SK-N-SH (cell line): Measurements from ENCODE around the gene TDP1. TPM values are rescaled to one million over a fixed set of nuclear protein-coding genes. Genes with fewer than 3 reads are reported as not detected.

ENCODE experiments used
- CTCF ChIA-PET: fragments of 300-600, 350-600 bp; formaldehyde crosslinking; extraction: SDS; loops from one replicate; lab custom pipeline; 2021; lab: Yijun Ruan, JAX
- POLR2A ChIA-PET: fragments of 350-600 bp; sonication (Branson Sonifier 250); formaldehyde crosslinking; extraction: SDS; loops from one replicate; lab custom pipeline; 2020; ENCODE audit warnings: antibody characterized with exemption, inconsistent platforms; lab: Yijun Ruan, JAX
- DNase-seq: peaks from one replicate; pipeline ENCODE4 v3.0.0; 2012
- H2AFZ ChIP-seq: fragments of 200-600 bp; sonication (generic); 2 replicates; pipeline ENCODE4 v1.8.1; 2016; ENCODE audit warnings: antibody characterized with exemption, mild to moderate bottlenecking, low read depth
- H3F3A ChIP-seq: fragments of 200-600 bp; sonication (generic); replicated peaks from 2 replicates; pipeline ENCODE3; 2016; ENCODE audit warnings: antibody characterized with exemption, mild to moderate bottlenecking; ENCODE audit not compliant: insufficient read depth
- H3K27ac ChIP-seq, 2 experiments: fragments of 200-500 bp in 1 of 2; fragments of 200-600 bp in 1 of 2; sonication (Bioruptor generic) in 1 of 2; sonication (generic), shearing (Covaris generic) in 1 of 2; 2 replicates each; pipeline versions ENCODE4 v1.5.1 to v1.6.1; 2014 to 2016; ENCODE audit warnings: low read depth in 2 of 2, inconsistent platforms in 1 of 2, low read length in 1 of 2, mild to moderate bottlenecking in 1 of 2, mixed read lengths in 1 of 2
- H3K27me3 ChIP-seq: fragments of 200-600 bp; sonication (generic), shearing (Covaris generic); 2 replicates; pipeline ENCODE4 v1.6.1; 2016; ENCODE audit warnings: mixed run types; ENCODE audit not compliant: insufficient read depth
- H3K36me3 ChIP-seq, 2 experiments: fragments of 200-500 bp in 1 of 2; fragments of 200-600 bp in 1 of 2; sonication (Bioruptor generic) in 1 of 2; sonication (generic) in 1 of 2; replicated peaks in 1 of 2; 2 replicates each; pipeline versions ENCODE3 to v1.5.1; 2014 to 2016; ENCODE audit warnings: low read length in 1 of 2, mild to moderate bottlenecking in 1 of 2; ENCODE audit not compliant: insufficient read depth in 2 of 2, control insufficient read depth in 1 of 2
- H3K4me1 ChIP-seq, 2 experiments: fragments of 200-500 bp in 1 of 2; fragments of 200-600 bp in 1 of 2; sonication (Bioruptor generic) in 1 of 2; sonication (generic), shearing (Covaris generic) in 1 of 2; 2 replicates each; pipeline versions ENCODE4 v1.5.1 to v1.6.1; 2014 to 2016; ENCODE audit warnings: low read depth in 1 of 2, low read length in 1 of 2, mixed run types in 1 of 2; ENCODE audit not compliant: insufficient read depth in 2 of 2, control insufficient read depth in 1 of 2
- H3K4me2 ChIP-seq: fragments of 200-600 bp; sonication (generic), shearing (Covaris generic); 2 replicates; pipeline ENCODE4 v1.6.1; 2017; ENCODE audit warnings: mixed run types
- H3K4me3 ChIP-seq, 2 experiments: fragments of 200-500 bp in 1 of 2; fragments of 200-600 bp in 1 of 2; sonication (Bioruptor generic) in 1 of 2; sonication (generic), shearing (Covaris generic) in 1 of 2; 2 replicates each; pipeline versions ENCODE4 v1.5.1 to v1.8.1; 2014 to 2016; ENCODE audit warnings: low read depth in 2 of 2, inconsistent platforms in 1 of 2, low read length in 1 of 2, mild to moderate bottlenecking in 1 of 2, mixed read lengths in 1 of 2, moderate library complexity in 1 of 2
- H3K79me2 ChIP-seq: fragments of 200-600 bp; sonication (generic); 2 replicates; pipeline ENCODE4 v1.8.1; 2017; ENCODE audit warnings: mild to moderate bottlenecking; ENCODE audit not compliant: insufficient read depth
- H3K9ac ChIP-seq: fragments of 200-600 bp; sonication (generic); 2 replicates; pipeline ENCODE4 v1.6.1; 2017; ENCODE audit warnings: mixed run types
- H3K9me2 ChIP-seq: fragments of 200-600 bp; sonication (generic); 2 replicates; pipeline ENCODE4 v1.6.1; 2017; ENCODE audit warnings: mixed run types
- H3K9me3 ChIP-seq: fragments of 200-600 bp; sonication (generic); 2 replicates; pipeline ENCODE4 v1.6.1; 2017; ENCODE audit warnings: mixed run types, mild to moderate bottlenecking, moderate library complexity
- H4K20me1 ChIP-seq: fragments of 200-600 bp; sonication (generic); 2 replicates; pipeline ENCODE4 v1.6.1; 2017; ENCODE audit warnings: mild to moderate bottlenecking, mixed run types; ENCODE audit not compliant: insufficient read depth
- CHD2 ChIP-seq: fragments of 150-350 bp; IDR thresholded peaks from 2 replicates; pipeline ENCODE4 v1.6.1; 2018; ENCODE audit warnings: low read length; ENCODE audit not compliant: partially characterized antibody
- ELF1 ChIP-seq: IDR thresholded peaks from 2 replicates; pipeline ENCODE4 v1.4.0; 2012
- EP300 ChIP-seq, 2 experiments: IDR thresholded peaks; 2 replicates each; pipeline versions ENCODE4 v1.4.0 to v1.6.1; 2012; ENCODE audit warnings: borderline replicate concordance in 1 of 2, low read depth in 1 of 2, low read length in 1 of 2
- EZH2phosphoT487 ChIP-seq: fragments of 200-600 bp; sonication (generic); IDR thresholded peaks from 2 replicates; pipeline ENCODE4 v1.6.1; 2017; ENCODE audit warnings: low read depth, mixed run types, mild to moderate bottlenecking, antibody characterized with exemption, moderate library complexity, borderline replicate concordance
- FOSL2 ChIP-seq: IDR thresholded peaks from 2 replicates; pipeline ENCODE4 v1.4.0; 2012; ENCODE audit warnings: low read depth, mild to moderate bottlenecking, moderate library complexity, borderline replicate concordance
- GABPA ChIP-seq: IDR thresholded peaks from 2 replicates; pipeline ENCODE4 v1.4.0; 2012; ENCODE audit warnings: low read depth, mild to moderate bottlenecking
- GATA2 ChIP-seq: sonication (generic); formaldehyde crosslinking; IDR thresholded peaks from 2 replicates; pipeline ENCODE4 v1.5.0; 2020; ENCODE audit warnings: mild to moderate bottlenecking, missing genetic modification reagents
- IRF3 ChIP-seq: fragments of 150-350 bp; IDR thresholded peaks from 2 replicates; pipeline ENCODE4 v1.6.1; 2016; ENCODE audit warnings: mild to moderate bottlenecking, low read depth, low read length
- JUND ChIP-seq: IDR thresholded peaks from 2 replicates; pipeline ENCODE4 v1.4.0; 2012
- MXI1 ChIP-seq: IDR thresholded peaks from 2 replicates; pipeline ENCODE4 v1.6.1; 2012; ENCODE audit warnings: mild to moderate bottlenecking, low read depth, low read length, improper control_type of control experiment
- NRF1 ChIP-seq: IDR thresholded peaks from 2 replicates; pipeline ENCODE4 v1.6.1; 2012; ENCODE audit warnings: low read depth, mild to moderate bottlenecking, low read length
- RAD21 ChIP-seq: IDR thresholded peaks from 2 replicates; pipeline ENCODE4 v1.6.1; 2012; ENCODE audit warnings: mild to moderate bottlenecking, low read length
- RCOR1 ChIP-seq: fragments of 150-350 bp; IDR thresholded peaks from 2 replicates; pipeline ENCODE4 v1.6.1; 2017; ENCODE audit warnings: antibody characterized with exemption, low read length
- REST ChIP-seq: IDR thresholded peaks from 2 replicates; pipeline ENCODE4 v1.6.1; 2012; ENCODE audit warnings: mild to moderate bottlenecking, low read depth, low read length, moderate library complexity
- SMC3 ChIP-seq: IDR thresholded peaks from 2 replicates; pipeline ENCODE4 v1.6.1; 2012; ENCODE audit warnings: low read depth, low read length, improper control_type of control experiment
- TCF12 ChIP-seq: IDR thresholded peaks from 2 replicates; pipeline ENCODE4 v1.4.0; 2012
- USF2 ChIP-seq: fragments of 150-350 bp; IDR thresholded peaks from 2 replicates; pipeline ENCODE4 v1.6.1; 2017; ENCODE audit warnings: antibody characterized with exemption, low read length, low read depth, borderline replicate concordance
- WGBS: methylation state at CpG from one replicate; pipeline ENCODE4 v1.1.6; 2017; ENCODE audit warnings: low lambda C conversion rate; 5-methylcytosine and 5-hydroxymethylcytosine counted together
- polyA plus RNA-seq, 3 experiments: library from polyadenylated mRNA; depleted of rRNA; stranded (reverse); fragments of >200 nt; gene quantifications; 2 replicates each; pipeline ENCODE4 v1.2.3, GENCODE V29; 2012

The TDP1 gene
- polyA plus RNA-seq, 1 of the 3 experiments (the other 2 are of a cell fraction) = 14.5 TPM

- Histone ChIP-seq H3K9ac (no peak overlapping the region), H4K20me1 (no peaks in the 10 kb centered on the region), H2AFZ (no peak overlapping the region), H3K27me3 (no peaks in the 10 kb centered on the region), H3K9me3 (no peaks in the 10 kb centered on the region), H3K9me2 (no peaks in the 10 kb centered on the region), H3K4me2 (no peak overlapping the region), H3K4me1 (peaks cover 0 to 18% of the 10 kb centered on the region in 2 experiments; a peak in 2 of 4 replicates), H3F3A (no peaks in the 10 kb centered on the region), H3K27ac (peak overlapping the region in 1 of 2 experiments; percentile 75; a peak in 1 of 4 replicates), H3K79me2 (no peaks in the 10 kb centered on the region), H3K4me3 (no peak overlapping the region), H3K36me3 (peaks cover 60 to 79% of the 10 kb centered on the region in 2 experiments)
- 70% methylated on average over 5 of the region's 5 CpGs for WGBS
- TF ChIP-seq USF2 = no peak
- peak; percentile 9; the same call in 1 of the 2 replicates for TF ChIP-seq RAD21
- TF ChIP-seq EZH2phosphoT487 = no peak
- TF ChIP-seq NRF1 = no peak
- TF ChIP-seq REST = no peak
- TF ChIP-seq GATA2 (CRISPR knock-in tag) = peak; percentile 38; the same call in 1 of the 2 replicates
- TF ChIP-seq EP300 (IDR thresholded peaks at IDR 0.05; ENCODE audit: borderline replicate concordance in 1 of 2, low read depth in 1 of 2, low read length in 1 of 2) = peak in 1 of 2 experiments; percentile 76; a peak in 2 of 4 replicates
- no peak for TF ChIP-seq SMC3
- peak; percentile 57 for TF ChIP-seq CHD2
- peak; percentile 55; the same call in 1 of the 2 replicates for TF ChIP-seq RCOR1
- CTCF ChIA-PET = interaction anchor here (1.1 to 9.8 kb wide), 2 partner anchors 13 to 17 kb away, joined by 3 to 91 read pairs; no protein-coding TSS in a partner anchor
- POLR2A ChIA-PET = no interaction called here
- DNase-seq = peak; percentile 26
These were observed 34.5 kb downstream of the TDP1 start for GRCh38 chr14:89990218-89990617.

- CTCF ChIA-PET = interaction anchor here (0.6 to 9.8 kb wide), 6 partner anchors 17 to 1414 kb away, joined by 3 to 91 read pairs (median 3); no protein-coding TSS in a partner anchor
These were observed 35.0 kb downstream of the TDP1 start for GRCh38 chr14:89990623-89991275.

More at GRCh38 chr14:89990623-89991275, 35.0 kb downstream of the TDP1 start:
- TF ChIP-seq CHD2 (no peak), TCF12 (no peak), JUND (no peak), GABPA (no peak), MXI1 (no peak), FOSL2 (no peak), ELF1 (no peak), IRF3 (no peak)
- H3K27me3 ChIP-seq = no peaks in the 10 kb centered on the region
- H3K79me2 ChIP-seq = no peaks in the 10 kb centered on the region
- peaks cover 60 to 82% of the 10 kb centered on the region in 2 experiments for H3K36me3 ChIP-seq
- no peaks in the 10 kb centered on the region for H3F3A ChIP-seq
- H3K4me3 ChIP-seq = no peak overlapping the region
- no peak for DNase-seq
- H3K9me2 ChIP-seq = no peaks in the 10 kb centered on the region
- no peaks in the 10 kb centered on the region for H3K9me3 ChIP-seq
- H4K20me1 ChIP-seq = no peaks in the 10 kb centered on the region
- peaks cover 0 to 18% of the 10 kb centered on the region in 2 experiments; a peak in 2 of 4 replicates for H3K4me1 ChIP-seq
- peak overlapping the region in 1 of 2 experiments; percentile 64; a peak in 2 of 4 replicates for H3K27ac ChIP-seq
- POLR2A ChIA-PET = no interaction called here
- 59% methylated on average over 2 of the region's 2 CpGs for WGBS
- no peak overlapping the region for H2AFZ ChIP-seq
- no peak overlapping the region for H3K4me2 ChIP-seq
- H3K9ac ChIP-seq = no peak overlapping the region
